Measurements from ENCODE around the gene ARHGEF7.
"Not testable (repeated sequence)": the region's sequence is repeated elsewhere in the genome, so short reads cannot be mapped to it uniquely, and the experiment has no call there.

Gene ARHGEF7

DNA sequence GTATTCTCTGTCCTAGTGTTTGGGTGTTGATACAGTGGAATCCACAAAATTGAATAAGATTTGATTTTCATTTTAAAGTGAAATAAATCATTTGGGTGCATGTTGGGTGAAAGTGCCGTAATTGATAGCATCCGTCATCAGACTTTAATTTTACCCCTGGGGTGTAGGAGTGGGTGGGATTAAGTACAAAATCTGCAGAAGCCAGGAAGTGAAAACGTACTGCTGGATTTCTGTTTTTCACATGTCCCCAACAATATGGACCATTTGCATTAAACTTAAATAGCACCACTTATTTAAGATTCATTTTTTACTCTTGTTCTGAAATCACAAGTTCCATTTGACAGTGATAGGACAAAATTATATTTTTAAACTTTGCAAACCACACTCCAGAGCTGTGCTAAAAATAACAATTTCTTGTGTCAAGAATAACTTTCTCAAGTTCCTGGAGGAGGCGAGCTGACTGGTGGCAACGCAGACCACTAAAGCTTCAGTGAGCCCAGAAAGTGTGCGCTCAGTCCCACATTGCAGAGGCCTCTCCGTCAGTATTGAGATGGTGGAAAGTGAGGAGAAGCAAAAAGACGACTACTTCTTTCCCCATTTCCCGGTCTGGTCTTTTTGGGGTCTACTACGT, 71.3 kb downstream of the ARHGEF7 start:
- H3K9me3 ChIP-seq (ENCODE audit: control insufficient read depth, low read length), result no peaks in the 10 kb centered on the region
- H3K9ac ChIP-seq (ENCODE audit: low read length), result no peak overlapping the region
- no peak overlapping the region for H3K4me3 ChIP-seq (ENCODE audit: low read length)
- no peak for DNase-seq (ENCODE audit: low read depth)
- peaks cover 36% of the 10 kb centered on the region for H3K4me1 ChIP-seq (ENCODE audit: control insufficient read depth, insufficient read depth, low read length)
- no peaks in the 10 kb centered on the region for H3K27me3 ChIP-seq (replicated peaks; ENCODE audit: control insufficient read depth, insufficient read depth, low read length)
- H3K36me3 ChIP-seq (ENCODE audit: control insufficient read depth, insufficient read depth, low read length, severe bottlenecking), result no peaks in the 10 kb centered on the region

DNA sequence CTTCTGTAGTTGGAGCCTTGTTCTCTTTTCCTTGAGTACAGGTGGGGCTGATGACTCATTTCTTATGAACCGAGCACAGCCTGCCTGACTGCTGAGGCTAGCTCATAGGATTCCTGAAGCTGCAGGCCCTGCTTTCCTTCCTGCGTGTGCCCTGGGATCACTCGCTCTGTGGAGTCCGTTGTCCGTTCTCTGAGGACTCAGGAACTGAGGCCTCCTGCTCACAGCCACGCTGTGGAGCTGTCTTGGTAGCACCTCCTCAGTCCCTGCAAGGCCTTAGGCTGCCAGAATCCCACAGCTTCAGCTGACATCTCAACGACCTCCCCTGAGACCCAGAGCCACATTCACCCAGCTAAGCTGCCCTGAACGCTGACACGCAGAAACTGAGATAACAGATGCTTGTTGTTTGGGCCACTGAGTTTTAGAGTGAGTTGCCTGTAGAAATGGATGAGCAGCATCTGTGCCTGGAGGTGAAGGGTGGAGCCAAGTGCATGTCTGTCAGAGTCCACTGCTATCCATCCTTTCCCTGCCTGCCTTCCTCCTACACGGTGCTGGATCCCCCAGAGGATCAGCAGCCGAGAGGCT, 72.9 kb downstream of the ARHGEF7 start:
- no peak for DNase-seq (ENCODE audit: low read depth)
- H3K4me3 ChIP-seq (ENCODE audit: low read length), result no peak overlapping the region

GRCh38 chr13:111189064-111189505, 74.0 kb downstream of the ARHGEF7 start:
- H3K4me1 ChIP-seq (ENCODE audit: control insufficient read depth, insufficient read depth, low read length), result peaks cover 36% of the 10 kb centered on the region
- H3K27me3 ChIP-seq (replicated peaks; ENCODE audit: control insufficient read depth, insufficient read depth, low read length); H3K9me3 ChIP-seq (ENCODE audit: control insufficient read depth, low read length); H3K9ac ChIP-seq (ENCODE audit: low read length); H3K36me3 ChIP-seq (ENCODE audit: control insufficient read depth, insufficient read depth, low read length, severe bottlenecking); H3K4me3 ChIP-seq (ENCODE audit: low read length); DNase-seq (ENCODE audit: low read depth): not testable (repeated sequence)

More for the DNA sequence above, 72.9 kb downstream of the ARHGEF7 start:
- H3K27me3 ChIP-seq (replicated peaks; ENCODE audit: control insufficient read depth, insufficient read depth, low read length), result no peaks in the 10 kb centered on the region
- H3K9me3 ChIP-seq (ENCODE audit: control insufficient read depth, low read length), result no peaks in the 10 kb centered on the region
- H3K36me3 ChIP-seq (ENCODE audit: control insufficient read depth, insufficient read depth, low read length, severe bottlenecking), result no peaks in the 10 kb centered on the region
- H3K4me1 ChIP-seq (ENCODE audit: control insufficient read depth, insufficient read depth, low read length), result peaks cover 36% of the 10 kb centered on the region
- H3K9ac ChIP-seq (ENCODE audit: low read length), result no peak overlapping the region

DNA sequence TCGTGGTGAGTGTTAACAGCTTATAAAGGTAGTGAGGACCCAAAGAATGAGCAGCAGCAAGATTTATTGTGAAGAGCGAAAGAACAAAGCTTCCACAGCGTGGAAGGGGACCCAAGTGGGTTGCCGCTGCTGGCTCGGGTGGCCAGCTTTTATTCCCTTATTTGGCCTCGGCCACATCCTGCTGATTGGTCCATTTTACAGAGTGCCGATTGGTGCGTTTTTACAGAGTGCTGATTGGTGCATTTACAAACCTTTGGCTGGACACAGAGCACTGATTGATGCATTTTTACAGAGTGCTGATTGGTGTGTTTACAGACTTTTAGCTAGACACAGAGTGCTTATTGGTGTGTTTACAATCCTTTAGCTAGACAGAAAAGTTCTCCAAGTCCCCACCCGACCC, 74.4 kb downstream of the ARHGEF7 start:
- not testable (repeated sequence) for H3K36me3 ChIP-seq (ENCODE audit: control insufficient read depth, insufficient read depth, low read length, severe bottlenecking); H3K9ac ChIP-seq (ENCODE audit: low read length); H3K4me3 ChIP-seq (ENCODE audit: low read length); H3K9me3 ChIP-seq (ENCODE audit: control insufficient read depth, low read length); DNase-seq (ENCODE audit: low read depth); H3K27me3 ChIP-seq (replicated peaks; ENCODE audit: control insufficient read depth, insufficient read depth, low read length)
- peaks cover 37% of the 10 kb centered on the region for H3K4me1 ChIP-seq (ENCODE audit: control insufficient read depth, insufficient read depth, low read length)

DNA sequence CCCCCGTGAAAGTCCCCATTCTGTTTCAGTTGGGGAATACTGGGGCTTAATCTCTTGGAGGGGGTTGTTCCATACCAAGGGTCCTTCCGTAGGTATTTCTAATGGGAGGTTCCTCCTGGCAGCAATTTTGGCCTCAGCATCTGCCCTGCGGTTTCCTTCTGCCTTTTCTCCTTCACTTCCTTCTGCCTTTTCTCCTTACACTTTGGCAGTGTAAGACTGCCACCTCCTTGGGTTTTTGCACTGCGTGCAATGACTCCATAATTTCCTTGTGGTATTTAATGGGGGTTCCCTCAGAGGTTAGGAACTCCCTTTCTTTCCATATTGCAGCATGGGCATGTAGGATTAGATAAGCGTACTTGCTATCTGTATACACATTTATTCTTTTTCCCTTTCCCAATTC, 78.1 kb downstream of the ARHGEF7 start:
- H3K9ac ChIP-seq (ENCODE audit: low read length); H3K4me3 ChIP-seq (ENCODE audit: low read length); H3K36me3 ChIP-seq (ENCODE audit: control insufficient read depth, insufficient read depth, low read length, severe bottlenecking); H3K9me3 ChIP-seq (ENCODE audit: control insufficient read depth, low read length); H3K27me3 ChIP-seq (replicated peaks; ENCODE audit: control insufficient read depth, insufficient read depth, low read length); DNase-seq (ENCODE audit: low read depth): not testable (repeated sequence)
- peaks cover 11% of the 10 kb centered on the region for H3K4me1 ChIP-seq (ENCODE audit: control insufficient read depth, insufficient read depth, low read length)

- not testable (repeated sequence) for H3K36me3 ChIP-seq (ENCODE audit: control insufficient read depth, insufficient read depth, low read length, severe bottlenecking); H3K27me3 ChIP-seq (replicated peaks; ENCODE audit: control insufficient read depth, insufficient read depth, low read length); H3K4me3 ChIP-seq (ENCODE audit: low read length); H3K4me1 ChIP-seq (ENCODE audit: control insufficient read depth, insufficient read depth, low read length); H3K9me3 ChIP-seq (ENCODE audit: control insufficient read depth, low read length); H3K9ac ChIP-seq (ENCODE audit: low read length)
- DNase-seq (ENCODE audit: low read depth), result peak; percentile 69
These were observed 79.5 kb downstream of the ARHGEF7 start for GRCh38 chr13:111194651-111195050.

DNA sequence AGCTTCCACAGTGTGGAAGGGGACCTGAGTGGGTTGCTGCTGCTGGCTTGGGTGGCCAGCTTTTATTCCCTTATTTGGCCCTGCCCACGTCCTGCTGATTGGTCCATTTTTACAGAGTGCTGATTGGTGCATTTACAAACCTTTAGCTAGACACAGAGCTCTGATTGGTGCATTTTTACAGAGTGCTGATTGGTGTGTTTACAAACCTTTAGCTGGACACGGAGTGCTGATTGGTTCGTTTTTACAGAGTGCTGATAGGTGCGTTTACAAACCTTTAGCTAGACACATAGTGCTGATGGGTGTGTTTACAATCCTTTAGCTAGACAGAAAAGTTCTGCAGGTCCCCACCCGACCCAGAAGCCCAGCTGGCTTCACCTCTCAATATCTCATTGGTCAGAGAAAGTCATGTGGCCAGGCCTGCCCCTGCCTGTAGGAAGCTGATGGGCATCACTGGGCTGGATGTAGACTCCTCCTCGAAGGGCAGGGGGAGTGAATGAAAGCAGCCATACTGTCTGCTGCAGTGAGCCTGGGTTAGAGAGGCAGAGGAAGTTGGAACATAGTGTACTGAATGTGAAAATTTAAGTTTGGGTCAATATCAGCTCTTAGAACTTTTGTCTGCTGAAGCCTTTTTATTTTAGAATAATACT, 83.7 kb downstream of the ARHGEF7 start:
- H3K4me3 ChIP-seq (ENCODE audit: low read length); H3K9me3 ChIP-seq (ENCODE audit: control insufficient read depth, low read length); DNase-seq (ENCODE audit: low read depth); H3K36me3 ChIP-seq (ENCODE audit: control insufficient read depth, insufficient read depth, low read length, severe bottlenecking); H3K27me3 ChIP-seq (replicated peaks; ENCODE audit: control insufficient read depth, insufficient read depth, low read length); H3K9ac ChIP-seq (ENCODE audit: low read length): not testable (repeated sequence)
- peaks cover 26% of the 10 kb centered on the region for H3K4me1 ChIP-seq (ENCODE audit: control insufficient read depth, insufficient read depth, low read length)

GRCh38 chr13:111201304-111201940, 86.3 kb downstream of the ARHGEF7 start:
- Histone ChIP-seq H3K36me3 (ENCODE audit: control insufficient read depth, insufficient read depth, low read length, severe bottlenecking) (peaks cover 12% of the 10 kb centered on the region), H3K27me3 (replicated peaks; ENCODE audit: control insufficient read depth, insufficient read depth, low read length) (no peaks in the 10 kb centered on the region), H3K9ac (ENCODE audit: low read length) (no peak overlapping the region), H3K4me3 (ENCODE audit: low read length) (no peak overlapping the region), H3K4me1 (ENCODE audit: control insufficient read depth, insufficient read depth, low read length) (peaks cover 34% of the 10 kb centered on the region), H3K9me3 (ENCODE audit: control insufficient read depth, low read length) (no peaks in the 10 kb centered on the region)
- DNase-seq (ENCODE audit: low read depth), result no peak

- Histone ChIP-seq H3K4me1 (ENCODE audit: control insufficient read depth, insufficient read depth, low read length) (peaks cover 34% of the 10 kb centered on the region), H3K27me3 (replicated peaks; ENCODE audit: control insufficient read depth, insufficient read depth, low read length) (no peaks in the 10 kb centered on the region), H3K36me3 (ENCODE audit: control insufficient read depth, insufficient read depth, low read length, severe bottlenecking) (peaks cover 12% of the 10 kb centered on the region), H3K9me3 (ENCODE audit: control insufficient read depth, low read length) (no peaks in the 10 kb centered on the region), H3K9ac (ENCODE audit: low read length) (no peak overlapping the region), H3K4me3 (ENCODE audit: low read length) (no peak overlapping the region)
- no peak for DNase-seq (ENCODE audit: low read depth)
These were observed 87.1 kb downstream of the ARHGEF7 start for GRCh38 chr13:111202156-111202621.

GRCh38 chr13:111202745-111203144, 87.6 kb downstream of the ARHGEF7 start:
- H3K4me3 ChIP-seq (ENCODE audit: low read length), result no peak overlapping the region
- DNase-seq (ENCODE audit: low read depth), result peak; percentile 83
- H3K4me1 ChIP-seq (ENCODE audit: control insufficient read depth, insufficient read depth, low read length), result peaks cover 34% of the 10 kb centered on the region

DNA sequence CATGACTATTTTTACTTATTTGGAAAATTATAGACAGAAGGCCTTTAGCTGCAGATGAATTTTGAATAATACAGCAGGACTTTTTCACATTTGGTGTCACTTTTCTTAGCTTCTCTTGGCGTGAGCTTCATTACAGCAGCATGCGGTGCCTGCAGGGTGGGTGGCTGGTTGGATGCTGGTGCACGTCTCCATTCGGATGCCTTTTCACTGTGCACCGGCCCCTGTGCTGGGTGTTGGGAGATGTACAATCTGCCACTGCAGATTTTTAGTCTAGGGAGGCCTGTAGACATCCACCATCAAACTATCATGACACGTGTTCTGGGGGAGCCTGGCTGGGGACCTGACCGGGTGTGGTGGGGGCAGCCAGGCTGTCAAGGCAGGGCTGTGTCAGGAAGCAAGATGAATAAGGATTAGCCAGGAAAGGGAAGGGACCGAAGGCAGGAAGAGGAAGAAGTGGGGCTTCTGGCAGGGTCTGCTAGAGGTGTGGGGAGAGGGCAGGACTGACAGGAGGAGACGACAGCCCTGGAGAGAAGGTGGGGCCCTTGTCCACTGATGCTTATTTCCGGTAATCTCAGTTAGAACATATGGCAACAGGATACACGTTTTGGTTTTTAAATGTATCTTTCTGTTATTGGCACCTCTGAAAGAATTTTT, 88.8 kb downstream of the ARHGEF7 start:
- H3K4me1 ChIP-seq (ENCODE audit: control insufficient read depth, insufficient read depth, low read length), result peaks cover 34% of the 10 kb centered on the region
- no peak for DNase-seq (ENCODE audit: low read depth)
- no peaks in the 10 kb centered on the region for H3K27me3 ChIP-seq (replicated peaks; ENCODE audit: control insufficient read depth, insufficient read depth, low read length)
- H3K9me3 ChIP-seq (ENCODE audit: control insufficient read depth, low read length), result no peaks in the 10 kb centered on the region
- H3K36me3 ChIP-seq (ENCODE audit: control insufficient read depth, insufficient read depth, low read length, severe bottlenecking), result peaks cover 12% of the 10 kb centered on the region
- H3K9ac ChIP-seq (ENCODE audit: low read length), result peak overlapping the region; percentile 65
- H3K4me3 ChIP-seq (ENCODE audit: low read length), result peak overlapping the region; percentile 72

More at GRCh38 chr13:111202745-111203144, 87.6 kb downstream of the ARHGEF7 start:
- Histone ChIP-seq H3K9ac (ENCODE audit: low read length) (no peak overlapping the region), H3K9me3 (ENCODE audit: control insufficient read depth, low read length) (no peaks in the 10 kb centered on the region), H3K27me3 (replicated peaks; ENCODE audit: control insufficient read depth, insufficient read depth, low read length) (no peaks in the 10 kb centered on the region), H3K36me3 (ENCODE audit: control insufficient read depth, insufficient read depth, low read length, severe bottlenecking) (peaks cover 12% of the 10 kb centered on the region)

Data from adipocyte (in vitro differentiated cells).